Keratinocyte (primary cell): ENCODE measurements around the gene ATAD3A.

Experiments
- CTCF ChIP-seq, 3 experiments: IDR thresholded peaks in 1 of 3; conservative IDR thresholded peaks in 1 of 3; optimal IDR thresholded peaks in 1 of 3; 2 replicates in 2 of 3; 3 replicates in 1 of 3; pipeline versions ENCODE3 to v1.5.1; 2011; ENCODE audit warnings: low read length in 3 of 3, mild to moderate bottlenecking in 3 of 3, moderate library complexity in 2 of 3, control low read depth in 1 of 3, inconsistent platforms in 1 of 3; ENCODE audit not compliant: insufficient read depth in 2 of 3; ENCODE audit errors: extremely low read depth in 1 of 3
- EZH2 ChIP-seq: IDR thresholded peaks from one replicate; pipeline ENCODE4 v1.6.1; 2012; ENCODE audit warnings: inconsistent platforms, mild to moderate bottlenecking, low read length, moderate library complexity

GRCh38 chr1:1548591-1548990 lies 36.6 kb downstream of the ATAD3A start:
- TF ChIP-seq CTCF (optimal IDR thresholded peaks at IDR 0.05 in 1 of 3, IDR thresholded peaks at IDR 0.05 in 1 of 3, conservative IDR thresholded peaks at IDR 0.05 in 1 of 3; ENCODE audit: extremely low read depth in 1 of 3, insufficient read depth in 2 of 3, low read length in 3 of 3) (no peak), EZH2 (no peak)
